Right atrium auricular region (tissue), 2 donors: Measurements from ENCODE around the gene PSMA6. TPM values are rescaled to one million over a fixed set of nuclear protein-coding genes. Genes with fewer than 3 reads are reported as not detected.
"Not testable (repeated sequence)": the region's sequence is repeated elsewhere in the genome, so short reads cannot be mapped to it uniquely, and the experiment has no call there.

Experiments
- DNase-seq: peaks from one replicate; pipeline ENCODE4 v3.0.0-alpha.2; 2019; ENCODE audit warnings: low spot score
- H3K27ac ChIP-seq, 2 donors: fragments of 200-600 bp; sonication (generic); 1 replicate in 1 of 2; 2 replicates in 1 of 2; pipeline ENCODE4 v1.5.1; 2016 to 2019
- H3K27me3 ChIP-seq, 2 donors: fragments of 200-600 bp; sonication (generic); one replicate each; pipeline versions ENCODE4 v1.5.1 to v1.6.0; 2017 to 2019
- H3K36me3 ChIP-seq: fragments of 200-600 bp; sonication (generic); one replicate; pipeline ENCODE4 v1.5.1; 2016
- H3K4me1 ChIP-seq, 2 donors: fragments of 200-600 bp; sonication (generic); one replicate each; pipeline versions ENCODE4 v1.5.1 to v1.6.0; 2017 to 2019
- H3K4me3 ChIP-seq, 2 donors: fragments of 200-600 bp; sonication (generic); 1 replicate in 1 of 2; 2 replicates in 1 of 2; pipeline ENCODE4 v1.5.1; 2017 to 2019; ENCODE audit warnings: mild to moderate bottlenecking in 1 of 2, moderate library complexity in 1 of 2
- H3K9me3 ChIP-seq, 2 donors: fragments of 200-600 bp; sonication (generic); one replicate each; pipeline ENCODE4 v1.5.1; 2019
- total RNA-seq, 2 donors: library from RNA; depleted of rRNA; stranded (reverse); fragments of >200 nt; gene quantifications; one replicate each; pipeline ENCODE4 v1.1.0, GENCODE V29; 2016
- TF ChIP-seq, protein P1 (sequence below), 2 donors: fragments of 200-600 bp; sonication (generic); IDR thresholded peaks; one replicate each; pipeline ENCODE4 v1.5.1; 2019; ENCODE audit warnings: antibody characterized with exemption in 2 of 2

PSMA6 gene
- total RNA-seq, 2 donors from 2014 or later = 143 to 191 TPM

DNA sequence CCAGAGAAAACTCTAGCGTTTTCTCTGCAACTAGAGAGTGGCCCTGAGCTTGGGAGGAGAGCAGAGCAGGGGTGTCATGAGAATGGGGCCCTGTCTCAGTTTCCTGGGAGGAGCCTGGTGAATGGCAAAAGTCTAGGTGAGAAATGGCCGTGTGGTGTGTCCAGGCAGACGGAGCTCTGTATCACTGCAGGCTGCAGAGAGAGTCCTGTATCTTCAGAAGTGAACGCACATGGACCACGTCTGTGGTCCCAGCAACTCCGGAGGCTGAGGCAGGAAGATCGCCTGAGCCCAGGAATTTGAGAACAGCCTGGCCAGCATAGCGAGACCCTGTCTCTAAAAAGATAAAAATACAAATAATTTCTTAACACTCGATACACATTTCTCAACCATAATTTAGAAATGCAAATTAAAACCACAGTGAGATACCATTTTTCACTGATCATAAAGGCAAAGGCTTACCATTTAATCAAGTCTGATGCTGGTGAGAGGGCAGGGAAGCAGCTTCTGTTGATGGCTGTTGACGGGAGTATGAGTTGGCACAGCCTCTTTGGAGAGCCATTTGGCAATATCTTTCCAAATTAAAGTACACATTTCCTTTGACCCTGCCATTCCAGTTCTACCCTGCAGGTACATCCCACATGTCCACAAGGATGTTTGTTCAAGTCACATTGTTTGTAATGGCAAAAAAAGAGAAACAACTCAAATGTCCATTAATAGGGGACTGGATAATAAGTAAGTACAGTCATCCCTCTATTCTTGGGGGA lies 61.4 kb downstream of the PSMA6 start:
- Histone ChIP-seq H3K36me3 (no peaks in the 10 kb centered on the region), H3K4me1 (peaks cover 0 to 15% of the 10 kb centered on the region in 2 donors), H3K27me3 (no peaks in the 10 kb centered on the region), H3K4me3 (no peak overlapping the region), H3K9me3 (no peaks in the 10 kb centered on the region), H3K27ac (no peak overlapping the region)
- TF ChIP-seq, protein P1, sequence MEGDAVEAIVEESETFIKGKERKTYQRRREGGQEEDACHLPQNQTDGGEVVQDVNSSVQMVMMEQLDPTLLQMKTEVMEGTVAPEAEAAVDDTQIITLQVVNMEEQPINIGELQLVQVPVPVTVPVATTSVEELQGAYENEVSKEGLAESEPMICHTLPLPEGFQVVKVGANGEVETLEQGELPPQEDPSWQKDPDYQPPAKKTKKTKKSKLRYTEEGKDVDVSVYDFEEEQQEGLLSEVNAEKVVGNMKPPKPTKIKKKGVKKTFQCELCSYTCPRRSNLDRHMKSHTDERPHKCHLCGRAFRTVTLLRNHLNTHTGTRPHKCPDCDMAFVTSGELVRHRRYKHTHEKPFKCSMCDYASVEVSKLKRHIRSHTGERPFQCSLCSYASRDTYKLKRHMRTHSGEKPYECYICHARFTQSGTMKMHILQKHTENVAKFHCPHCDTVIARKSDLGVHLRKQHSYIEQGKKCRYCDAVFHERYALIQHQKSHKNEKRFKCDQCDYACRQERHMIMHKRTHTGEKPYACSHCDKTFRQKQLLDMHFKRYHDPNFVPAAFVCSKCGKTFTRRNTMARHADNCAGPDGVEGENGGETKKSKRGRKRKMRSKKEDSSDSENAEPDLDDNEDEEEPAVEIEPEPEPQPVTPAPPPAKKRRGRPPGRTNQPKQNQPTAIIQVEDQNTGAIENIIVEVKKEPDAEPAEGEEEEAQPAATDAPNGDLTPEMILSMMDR (IDR thresholded peaks at IDR 0.05) = no peak
- DNase-seq = no peak

DNA sequence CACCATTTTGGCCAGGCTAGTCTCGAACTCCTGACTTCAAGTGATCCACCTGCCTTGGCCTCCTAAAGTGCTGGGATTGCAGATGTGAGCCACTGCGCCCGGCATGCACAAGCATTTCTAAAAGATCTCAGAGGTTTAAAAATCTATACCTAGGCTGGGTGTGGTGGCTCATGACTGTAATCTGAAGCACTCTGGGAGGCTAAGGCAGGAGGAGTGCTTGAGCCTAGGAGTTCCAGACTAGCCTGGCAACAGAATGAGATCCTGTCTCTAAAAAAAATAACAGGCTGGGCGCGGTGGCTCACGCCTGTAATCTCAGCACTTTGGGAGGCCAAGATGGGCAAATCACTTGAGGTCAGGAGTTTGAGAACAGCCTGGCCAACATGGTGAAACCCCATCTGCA lies 63.1 kb downstream of the PSMA6 start:
- H3K4me1 ChIP-seq = peaks cover 0 to 15% of the 10 kb centered on the region in 2 donors
- DNase-seq, H3K36me3 ChIP-seq, H3K27me3 ChIP-seq, H3K9me3 ChIP-seq, H3K27ac ChIP-seq, H3K4me3 ChIP-seq: not testable (repeated sequence)

DNA sequence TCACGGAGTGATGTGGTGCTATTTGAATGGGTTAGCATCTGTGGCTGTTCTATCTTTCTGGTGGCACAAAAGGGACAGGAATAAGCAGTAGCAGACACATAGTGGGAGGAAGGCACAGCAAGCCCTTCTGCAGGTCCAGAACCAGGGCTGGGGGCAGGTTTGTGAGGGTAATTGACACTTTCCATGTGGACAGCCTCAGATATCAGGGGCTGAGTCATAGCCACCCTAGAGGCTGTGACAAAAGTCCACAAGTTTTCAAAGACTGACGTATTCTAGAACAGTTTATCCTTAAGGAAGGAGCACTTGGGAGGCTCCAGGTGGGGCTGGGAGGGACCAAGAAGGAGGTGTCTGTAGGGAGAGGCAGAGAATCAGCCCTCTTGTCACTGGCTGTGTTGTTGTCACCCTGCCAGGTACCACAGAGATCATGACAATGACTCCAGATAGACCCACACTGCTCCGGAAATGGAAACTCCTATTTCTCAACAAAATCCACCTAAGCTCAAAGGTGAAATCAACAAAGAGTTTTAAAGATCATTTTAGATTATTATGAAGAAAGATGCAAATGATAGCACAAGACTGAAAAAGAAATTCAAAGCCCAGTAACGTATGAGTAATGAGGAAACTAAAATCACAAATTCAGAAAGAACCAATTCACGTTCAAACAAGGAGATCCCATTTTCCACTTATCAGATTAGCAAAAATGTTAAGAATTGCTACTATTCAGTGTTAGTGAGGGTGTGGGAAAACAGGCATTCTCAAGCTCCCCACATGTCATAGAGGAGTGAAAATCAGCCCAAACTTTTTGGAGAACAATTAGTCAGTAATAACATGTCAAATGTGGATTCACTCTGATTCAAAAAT lies 64.0 kb downstream of the PSMA6 start:
- H3K36me3 ChIP-seq = no peaks in the 10 kb centered on the region
- H3K9me3 ChIP-seq = no peaks in the 10 kb centered on the region
- peaks cover 0 to 15% of the 10 kb centered on the region in 2 donors for H3K4me1 ChIP-seq
- H3K4me3 ChIP-seq = no peak overlapping the region
- no peak for DNase-seq
- TF ChIP-seq, protein P1 (IDR thresholded peaks at IDR 0.05) = no peak
- H3K27me3 ChIP-seq = no peaks in the 10 kb centered on the region
- no peak overlapping the region for H3K27ac ChIP-seq

DNA sequence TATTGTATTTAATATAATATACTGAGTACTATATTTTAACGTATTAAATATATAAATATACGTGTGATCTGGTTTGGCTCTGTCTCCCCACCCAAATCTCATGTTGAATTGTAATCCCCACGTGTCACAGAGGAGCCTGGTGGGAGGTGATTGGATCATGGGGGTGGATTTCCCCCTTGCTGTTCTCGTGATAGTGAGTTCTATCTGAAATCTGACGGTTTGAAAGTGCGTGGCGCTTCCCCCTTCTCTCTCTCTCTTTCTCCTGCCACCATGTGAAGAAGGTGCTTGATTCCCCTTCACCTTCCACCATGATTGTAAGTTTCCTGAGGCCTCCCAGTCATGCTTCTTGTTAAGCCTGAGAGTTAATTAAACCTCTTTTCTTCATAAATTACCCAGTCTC lies 67.5 kb downstream of the PSMA6 start:
- DNase-seq, H3K9me3 ChIP-seq, H3K4me1 ChIP-seq, H3K27ac ChIP-seq, H3K27me3 ChIP-seq, H3K36me3 ChIP-seq, H3K4me3 ChIP-seq: not testable (repeated sequence)

DNA sequence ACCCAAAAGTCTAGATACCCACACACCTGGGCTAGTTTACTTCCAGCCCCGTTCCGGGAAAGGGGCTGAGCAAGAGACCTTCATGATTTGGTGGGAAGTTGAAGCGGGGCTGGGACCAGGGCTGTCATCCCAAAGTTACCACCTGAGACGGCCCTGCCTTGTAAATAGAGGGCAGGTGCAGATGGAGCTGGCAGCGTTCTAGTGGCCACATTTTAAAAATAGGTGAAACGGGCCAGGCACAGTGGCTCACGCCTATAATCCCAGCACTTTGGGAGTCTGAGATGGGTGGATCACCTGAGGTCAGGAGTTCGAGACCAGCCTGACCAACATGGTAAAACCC lies 68.9 kb downstream of the PSMA6 start:
- no peaks in the 10 kb centered on the region for H3K27me3 ChIP-seq
- TF ChIP-seq, protein P1 (IDR thresholded peaks at IDR 0.05) = no peak
- no peaks in the 10 kb centered on the region for H3K9me3 ChIP-seq
- H3K36me3 ChIP-seq = no peaks in the 10 kb centered on the region
- DNase-seq = no peak
- H3K27ac ChIP-seq = no peak overlapping the region
- peaks cover 0 to 13% of the 10 kb centered on the region in 2 donors for H3K4me1 ChIP-seq
- no peak overlapping the region for H3K4me3 ChIP-seq

DNA sequence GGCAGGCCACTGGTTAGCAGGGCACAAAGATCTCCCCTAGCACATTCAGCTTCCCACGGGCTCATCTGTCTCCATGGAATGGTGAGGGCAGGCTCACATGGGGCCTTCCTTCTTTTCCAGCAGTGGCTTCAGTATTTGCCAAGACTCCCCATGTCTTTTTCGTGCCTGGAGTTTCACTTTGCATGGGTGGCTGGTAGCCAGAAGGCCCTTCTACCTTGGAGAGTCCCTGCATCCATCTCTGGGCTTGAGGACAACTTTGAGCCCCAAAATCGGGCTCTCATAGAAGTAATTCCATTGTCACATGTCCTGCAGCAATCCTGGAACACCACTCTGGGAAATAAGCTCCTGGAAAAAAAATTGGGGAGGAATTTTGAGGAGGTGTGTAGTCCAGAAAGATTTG lies 70.3 kb downstream of the PSMA6 start:
- TF ChIP-seq, protein P1 (IDR thresholded peaks at IDR 0.05) = no peak
- Histone ChIP-seq H3K4me1 (peaks cover 0 to 24% of the 10 kb centered on the region in 2 donors), H3K27me3 (no peaks in the 10 kb centered on the region), H3K36me3 (no peaks in the 10 kb centered on the region), H3K9me3 (no peaks in the 10 kb centered on the region), H3K27ac (no peak overlapping the region), H3K4me3 (no peak overlapping the region)
- DNase-seq = no peak
